Measurements from ENCODE around the gene TRAF3.

TRAF3 gene

DNA sequence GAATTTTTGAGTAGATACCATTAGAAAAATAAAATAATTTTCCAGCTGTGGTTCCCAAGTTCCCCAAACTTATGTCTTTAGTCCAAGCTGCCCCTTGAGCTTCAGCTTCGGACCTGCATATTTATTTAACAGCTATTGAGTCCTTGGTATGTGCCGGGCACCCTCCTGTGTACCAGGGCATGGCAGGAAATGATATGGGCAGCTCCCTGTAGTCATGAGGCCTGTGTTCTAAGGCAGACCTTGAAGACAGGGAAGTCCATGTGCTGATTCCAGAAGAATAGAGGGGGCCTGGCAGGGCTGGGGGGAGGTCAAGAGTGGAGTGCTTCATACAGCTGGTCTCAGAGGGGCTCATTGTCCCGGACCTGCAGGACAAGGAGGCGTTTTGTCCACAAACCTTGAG, 29.2 kb downstream of the TRAF3 start:
- Histone ChIP-seq H3K4me1 (ENCODE audit: control insufficient read depth, insufficient read depth, low read length, poor library complexity, severe bottlenecking) (peaks cover 32% of the 10 kb centered on the region), H3K36me3 (ENCODE audit: control insufficient read depth, insufficient read depth, low read length) (no peaks in the 10 kb centered on the region), H3K27ac (ENCODE audit: insufficient read depth, low read length, poor library complexity, severe bottlenecking) (peak overlapping the region; percentile 19), H3K4me3 (ENCODE audit: insufficient read depth, low read depth, low read length, poor library complexity, severe bottlenecking) (no peak overlapping the region), H3K27me3 (replicated peaks; ENCODE audit: control insufficient read depth, insufficient read depth, low read length, poor library complexity, severe bottlenecking) (no peaks in the 10 kb centered on the region), H3K9me3 (ENCODE audit: control insufficient read depth, low read length) (no peaks in the 10 kb centered on the region)
- no peak for DNase-seq

DNA sequence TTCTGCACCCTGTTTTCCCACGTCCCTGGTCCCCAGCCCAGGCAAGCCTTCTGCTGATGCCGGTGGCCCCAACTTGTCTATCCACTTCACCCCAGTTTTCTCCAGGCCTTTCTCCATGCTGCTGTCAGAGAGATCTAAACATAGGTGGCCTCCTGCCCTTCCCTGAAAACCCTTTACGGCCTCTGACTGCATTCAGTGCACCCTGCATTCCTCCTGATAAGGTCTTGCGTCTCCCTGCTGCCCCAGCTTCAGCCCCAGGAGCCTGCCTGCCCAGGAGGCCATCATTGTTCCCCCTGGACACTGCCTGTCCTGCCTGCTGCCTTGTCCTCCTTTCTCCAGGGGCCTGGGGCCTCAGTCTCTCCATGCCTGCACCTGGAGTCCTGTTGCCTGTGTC, 29.8 kb downstream of the TRAF3 start:
- no peaks in the 10 kb centered on the region for H3K36me3 ChIP-seq (ENCODE audit: control insufficient read depth, insufficient read depth, low read length)
- H3K9me3 ChIP-seq (ENCODE audit: control insufficient read depth, low read length) = no peaks in the 10 kb centered on the region
- DNase-seq = no peak
- no peak overlapping the region for H3K4me3 ChIP-seq (ENCODE audit: insufficient read depth, low read depth, low read length, poor library complexity, severe bottlenecking)
- H3K27ac ChIP-seq (ENCODE audit: insufficient read depth, low read length, poor library complexity, severe bottlenecking) = peak overlapping the region; percentile 19
- H3K27me3 ChIP-seq (replicated peaks; ENCODE audit: control insufficient read depth, insufficient read depth, low read length, poor library complexity, severe bottlenecking) = no peaks in the 10 kb centered on the region
- peaks cover 32% of the 10 kb centered on the region for H3K4me1 ChIP-seq (ENCODE audit: control insufficient read depth, insufficient read depth, low read length, poor library complexity, severe bottlenecking)

DNA sequence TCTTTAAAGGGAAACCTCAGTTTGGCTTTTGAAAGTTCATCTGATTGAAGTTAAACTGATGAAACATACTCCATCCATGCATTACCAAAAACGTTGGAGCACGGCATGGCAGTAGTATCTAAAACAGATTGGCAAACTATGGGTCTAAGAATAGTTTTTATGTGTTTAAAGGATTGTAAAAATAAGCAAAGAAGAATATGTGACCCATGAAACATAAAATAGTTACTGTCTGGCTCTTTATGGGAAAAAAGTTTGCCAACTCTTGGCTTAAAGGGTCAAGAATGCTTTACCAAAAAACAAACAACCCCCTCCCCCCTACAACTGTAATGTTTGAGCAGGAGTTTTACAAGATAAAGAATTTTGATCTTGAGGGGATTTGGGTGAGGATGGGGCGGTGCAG, 32.6 kb downstream of the TRAF3 start:
- Histone ChIP-seq H3K4me3 (ENCODE audit: insufficient read depth, low read depth, low read length, poor library complexity, severe bottlenecking) (no peak overlapping the region), H3K36me3 (ENCODE audit: control insufficient read depth, insufficient read depth, low read length) (no peaks in the 10 kb centered on the region), H3K27me3 (replicated peaks; ENCODE audit: control insufficient read depth, insufficient read depth, low read length, poor library complexity, severe bottlenecking) (no peaks in the 10 kb centered on the region), H3K27ac (ENCODE audit: insufficient read depth, low read length, poor library complexity, severe bottlenecking) (no peak overlapping the region), H3K4me1 (ENCODE audit: control insufficient read depth, insufficient read depth, low read length, poor library complexity, severe bottlenecking) (peaks cover 32% of the 10 kb centered on the region), H3K9me3 (ENCODE audit: control insufficient read depth, low read length) (no peaks in the 10 kb centered on the region)
- DNase-seq = no peak

DNA sequence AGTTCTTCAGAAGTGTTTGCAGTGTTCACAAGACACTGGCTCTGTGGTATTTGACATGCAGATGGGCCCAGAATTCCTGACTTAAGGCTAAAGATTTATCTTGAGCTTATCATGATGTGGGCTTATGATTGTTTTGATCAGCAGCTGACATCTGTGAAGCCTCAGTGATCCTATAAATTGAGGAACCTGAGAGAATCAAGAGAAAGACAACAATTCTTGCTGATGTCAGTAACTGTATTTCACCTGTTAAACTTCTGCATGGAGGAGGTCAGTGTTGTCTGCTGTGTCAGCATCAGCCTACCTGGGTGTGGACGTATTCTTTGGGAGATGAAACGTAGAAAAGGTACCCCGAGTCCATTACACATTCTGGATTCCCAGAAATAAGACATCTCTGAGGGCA, 33.3 kb downstream of the TRAF3 start:
- Histone ChIP-seq H3K4me1 (ENCODE audit: control insufficient read depth, insufficient read depth, low read length, poor library complexity, severe bottlenecking) (peaks cover 25% of the 10 kb centered on the region), H3K27ac (ENCODE audit: insufficient read depth, low read length, poor library complexity, severe bottlenecking) (no peak overlapping the region), H3K27me3 (replicated peaks; ENCODE audit: control insufficient read depth, insufficient read depth, low read length, poor library complexity, severe bottlenecking) (no peaks in the 10 kb centered on the region), H3K9me3 (ENCODE audit: control insufficient read depth, low read length) (no peaks in the 10 kb centered on the region), H3K36me3 (ENCODE audit: control insufficient read depth, insufficient read depth, low read length) (no peaks in the 10 kb centered on the region), H3K4me3 (ENCODE audit: insufficient read depth, low read depth, low read length, poor library complexity, severe bottlenecking) (no peak overlapping the region)
- no peak for DNase-seq

DNA sequence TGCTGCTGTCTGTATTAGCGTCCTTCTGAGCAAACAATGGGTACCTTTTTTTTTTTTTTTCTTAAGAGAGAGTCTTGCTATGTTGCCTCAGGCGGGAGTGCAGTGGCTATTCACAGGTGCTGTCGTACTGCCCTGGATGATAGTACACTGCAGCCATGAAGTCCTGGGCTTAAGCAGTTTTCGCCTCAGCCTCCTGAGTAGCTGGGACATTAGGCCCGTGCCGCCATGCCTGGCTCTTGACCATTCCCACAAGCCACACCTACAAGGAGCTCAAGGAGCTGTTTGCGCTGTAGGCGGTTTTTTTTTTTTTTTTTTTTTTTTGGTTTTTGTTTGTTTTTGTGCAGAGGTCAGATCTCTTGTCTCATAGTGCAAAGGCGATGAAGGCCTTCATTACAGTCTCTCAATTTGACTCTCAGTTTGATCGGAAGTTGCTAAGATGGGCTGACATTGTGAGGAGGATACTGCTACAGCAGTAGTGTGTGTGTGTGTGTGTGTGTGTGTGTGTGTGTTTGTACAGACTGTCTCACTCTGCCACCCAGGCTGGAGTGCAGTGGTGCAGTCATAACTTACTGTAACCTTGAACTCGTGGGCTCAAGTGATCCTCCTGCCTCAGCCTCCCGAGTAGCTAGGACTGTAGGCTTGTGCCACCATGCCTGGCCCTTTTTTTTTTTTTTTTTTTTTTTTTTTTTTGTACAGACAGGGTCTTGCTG, 34.2 kb downstream of the TRAF3 start:
- no peak overlapping the region for H3K4me3 ChIP-seq (ENCODE audit: insufficient read depth, low read depth, low read length, poor library complexity, severe bottlenecking)
- H3K4me1 ChIP-seq (ENCODE audit: control insufficient read depth, insufficient read depth, low read length, poor library complexity, severe bottlenecking) = peaks cover 16% of the 10 kb centered on the region
- no peak for DNase-seq

DNA sequence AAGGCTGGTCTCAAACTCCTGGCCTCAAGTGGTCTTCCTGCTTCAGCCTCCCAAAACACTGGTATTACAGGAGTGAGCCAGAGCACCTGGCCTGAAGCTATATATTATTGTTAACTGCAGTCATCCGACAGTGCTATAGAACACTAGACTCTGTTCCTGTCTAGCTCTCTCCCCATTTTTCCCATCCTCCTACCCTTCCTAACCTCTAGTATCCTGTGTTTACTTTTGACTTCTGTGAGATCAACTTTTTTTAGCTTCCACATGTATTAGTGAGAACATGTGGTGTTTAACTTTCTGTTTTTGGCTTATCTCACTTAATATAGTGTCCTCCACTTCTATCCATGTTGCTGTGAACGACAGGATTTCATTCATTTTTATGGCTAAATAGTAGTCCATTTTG, 34.7 kb downstream of the TRAF3 start:
- Histone ChIP-seq H3K4me1 (ENCODE audit: control insufficient read depth, insufficient read depth, low read length, poor library complexity, severe bottlenecking) (peaks cover 11% of the 10 kb centered on the region), H3K36me3 (ENCODE audit: control insufficient read depth, insufficient read depth, low read length) (no peaks in the 10 kb centered on the region), H3K27me3 (replicated peaks; ENCODE audit: control insufficient read depth, insufficient read depth, low read length, poor library complexity, severe bottlenecking) (no peaks in the 10 kb centered on the region), H3K4me3 (ENCODE audit: insufficient read depth, low read depth, low read length, poor library complexity, severe bottlenecking) (no peak overlapping the region), H3K27ac (ENCODE audit: insufficient read depth, low read length, poor library complexity, severe bottlenecking) (no peak overlapping the region), H3K9me3 (ENCODE audit: control insufficient read depth, low read length) (no peaks in the 10 kb centered on the region)
- DNase-seq = no peak

More for the DNA sequence above, 34.2 kb downstream of the TRAF3 start:
- no peak overlapping the region for H3K27ac ChIP-seq (ENCODE audit: insufficient read depth, low read length, poor library complexity, severe bottlenecking)
- H3K27me3 ChIP-seq (replicated peaks; ENCODE audit: control insufficient read depth, insufficient read depth, low read length, poor library complexity, severe bottlenecking) = no peaks in the 10 kb centered on the region
- no peaks in the 10 kb centered on the region for H3K9me3 ChIP-seq (ENCODE audit: control insufficient read depth, low read length)
- no peaks in the 10 kb centered on the region for H3K36me3 ChIP-seq (ENCODE audit: control insufficient read depth, insufficient read depth, low read length)

DNA sequence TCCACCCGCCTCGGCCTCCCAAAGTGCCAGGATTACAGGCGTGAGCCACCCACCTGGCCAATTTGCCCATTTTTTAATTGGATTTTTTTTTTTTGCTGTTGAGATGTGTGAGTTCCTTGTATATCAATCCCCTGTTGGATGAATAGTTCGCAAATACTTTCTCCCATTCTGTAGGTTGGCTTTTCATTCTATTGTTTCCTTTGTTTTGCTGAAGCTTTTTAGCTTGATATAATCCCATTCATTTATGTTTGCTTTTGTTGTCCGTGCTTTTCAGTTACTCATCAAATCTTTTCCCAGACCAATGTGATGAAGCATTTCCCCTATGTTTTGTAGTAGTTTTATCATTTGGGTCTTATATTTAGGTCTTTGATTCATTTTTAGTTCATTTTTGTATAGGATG, 36.4 kb downstream of the TRAF3 start:
- H3K36me3 ChIP-seq (ENCODE audit: control insufficient read depth, insufficient read depth, low read length) = no peaks in the 10 kb centered on the region
- no peak for DNase-seq
- H3K27ac ChIP-seq (ENCODE audit: insufficient read depth, low read length, poor library complexity, severe bottlenecking) = no peak overlapping the region
- H3K9me3 ChIP-seq (ENCODE audit: control insufficient read depth, low read length) = no peaks in the 10 kb centered on the region
- H3K4me3 ChIP-seq (ENCODE audit: insufficient read depth, low read depth, low read length, poor library complexity, severe bottlenecking) = no peak overlapping the region
- no peaks in the 10 kb centered on the region for H3K27me3 ChIP-seq (replicated peaks; ENCODE audit: control insufficient read depth, insufficient read depth, low read length, poor library complexity, severe bottlenecking)
- H3K4me1 ChIP-seq (ENCODE audit: control insufficient read depth, insufficient read depth, low read length, poor library complexity, severe bottlenecking) = peaks cover 8% of the 10 kb centered on the region

DNA sequence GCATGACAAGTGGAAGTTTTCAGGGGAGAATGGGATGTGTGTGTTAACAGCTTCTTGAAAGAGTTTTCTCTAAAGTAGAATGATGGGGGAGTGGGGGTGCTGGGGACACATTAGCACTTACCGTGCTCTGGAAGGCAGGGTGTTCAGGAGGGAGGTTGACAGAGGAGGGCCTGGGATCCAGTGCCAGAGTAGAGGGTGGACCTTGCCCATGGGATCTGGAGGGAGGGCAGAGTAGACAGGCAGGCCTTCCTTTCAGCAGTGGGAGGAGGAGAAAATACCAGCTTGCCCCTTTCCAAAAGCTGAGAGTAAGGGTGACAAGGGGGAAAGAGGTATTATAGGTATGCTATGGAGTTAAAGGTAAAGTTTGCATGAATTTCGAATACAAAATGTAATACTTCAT, 40.1 kb downstream of the TRAF3 start:
- H3K9me3 ChIP-seq (ENCODE audit: control insufficient read depth, low read length) = no peaks in the 10 kb centered on the region
- DNase-seq = no peak
- H3K27me3 ChIP-seq (replicated peaks; ENCODE audit: control insufficient read depth, insufficient read depth, low read length, poor library complexity, severe bottlenecking) = no peaks in the 10 kb centered on the region
- no peak overlapping the region for H3K4me3 ChIP-seq (ENCODE audit: insufficient read depth, low read depth, low read length, poor library complexity, severe bottlenecking)
- no peaks in the 10 kb centered on the region for H3K36me3 ChIP-seq (ENCODE audit: control insufficient read depth, insufficient read depth, low read length)
- peaks cover 27% of the 10 kb centered on the region for H3K4me1 ChIP-seq (ENCODE audit: control insufficient read depth, insufficient read depth, low read length, poor library complexity, severe bottlenecking)
- H3K27ac ChIP-seq (ENCODE audit: insufficient read depth, low read length, poor library complexity, severe bottlenecking) = no peak overlapping the region

DNA sequence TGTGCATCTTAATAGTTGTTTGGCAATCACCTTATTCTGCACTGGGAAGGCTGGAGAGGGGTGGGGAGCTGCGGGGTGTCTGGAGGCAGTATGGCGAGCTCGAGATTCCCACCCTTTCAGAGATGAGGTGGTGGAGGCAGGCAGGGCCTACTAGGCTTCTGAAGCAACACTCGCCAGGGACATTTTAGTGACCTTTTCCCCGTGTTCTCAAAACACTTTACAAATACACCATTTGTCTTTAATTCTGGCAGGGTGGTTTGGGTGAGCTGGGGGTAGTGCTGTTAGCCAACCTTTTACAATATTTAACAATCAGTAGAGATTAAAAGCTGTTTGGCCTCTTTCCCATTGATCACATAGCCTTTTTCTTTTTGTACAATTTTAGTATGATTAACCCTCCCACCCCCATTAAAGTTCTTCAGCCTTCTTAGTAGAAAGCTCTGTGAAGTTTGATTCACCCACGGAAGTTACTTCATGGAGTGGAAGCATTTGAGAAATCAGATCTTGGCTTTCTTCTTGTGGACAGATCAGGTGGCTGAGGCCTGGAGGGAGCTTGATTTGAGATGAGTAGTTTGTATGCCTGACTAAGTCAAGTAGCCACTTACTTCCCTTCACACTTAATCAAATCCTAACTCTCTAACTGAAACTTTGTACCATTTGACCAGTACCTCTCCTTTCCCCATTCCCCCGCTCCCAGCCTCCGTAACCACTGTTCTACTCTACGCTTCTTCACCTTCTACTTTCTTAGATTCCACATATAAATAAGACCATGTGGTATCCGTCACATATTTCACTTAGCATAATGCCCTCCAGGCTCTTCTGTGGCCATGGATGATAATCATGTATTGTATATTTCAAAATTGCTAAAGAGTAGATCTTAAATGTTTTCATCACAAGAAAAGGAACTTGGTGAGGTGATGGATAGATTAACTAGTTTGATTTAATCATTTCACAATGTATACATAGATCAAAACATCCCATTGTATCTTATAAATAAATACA, 41.0 kb downstream of the TRAF3 start:
- no peak for DNase-seq
- Histone ChIP-seq H3K4me1 (ENCODE audit: control insufficient read depth, insufficient read depth, low read length, poor library complexity, severe bottlenecking) (peaks cover 27% of the 10 kb centered on the region), H3K27ac (ENCODE audit: insufficient read depth, low read length, poor library complexity, severe bottlenecking) (no peak overlapping the region), H3K9me3 (ENCODE audit: control insufficient read depth, low read length) (no peaks in the 10 kb centered on the region), H3K4me3 (ENCODE audit: insufficient read depth, low read depth, low read length, poor library complexity, severe bottlenecking) (no peak overlapping the region), H3K36me3 (ENCODE audit: control insufficient read depth, insufficient read depth, low read length) (no peaks in the 10 kb centered on the region), H3K27me3 (replicated peaks; ENCODE audit: control insufficient read depth, insufficient read depth, low read length, poor library complexity, severe bottlenecking) (no peaks in the 10 kb centered on the region)

DNA sequence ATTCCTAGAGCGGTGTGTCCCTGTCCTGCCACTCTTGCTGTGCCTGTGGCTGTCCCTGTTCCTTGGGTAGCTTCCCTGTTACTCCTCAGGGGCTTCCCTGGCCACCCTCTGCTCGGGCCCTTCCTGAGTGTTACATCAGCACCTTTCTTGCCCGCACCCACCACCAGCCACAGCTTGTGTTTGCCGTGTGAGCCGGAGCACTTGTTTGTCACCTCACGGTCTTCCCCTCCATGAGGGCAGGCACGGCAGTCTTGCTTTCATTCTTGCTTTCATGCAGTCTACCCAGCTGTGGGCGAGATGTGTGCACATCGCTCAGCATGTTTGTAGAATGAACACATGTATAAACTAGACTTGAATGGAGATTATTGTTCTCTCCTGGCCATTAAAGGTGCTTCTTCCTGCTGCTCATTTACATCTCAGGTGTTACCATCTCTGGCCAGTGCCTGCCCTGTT, 42.0 kb downstream of the TRAF3 start:
- peak overlapping the region; percentile 29 for H3K27ac ChIP-seq (ENCODE audit: insufficient read depth, low read length, poor library complexity, severe bottlenecking)
- H3K4me1 ChIP-seq (ENCODE audit: control insufficient read depth, insufficient read depth, low read length, poor library complexity, severe bottlenecking) = peaks cover 27% of the 10 kb centered on the region
- no peaks in the 10 kb centered on the region for H3K27me3 ChIP-seq (replicated peaks; ENCODE audit: control insufficient read depth, insufficient read depth, low read length, poor library complexity, severe bottlenecking)
- H3K36me3 ChIP-seq (ENCODE audit: control insufficient read depth, insufficient read depth, low read length) = no peaks in the 10 kb centered on the region
- DNase-seq = peak; percentile 23 to 27 (median 25)
- H3K4me3 ChIP-seq (ENCODE audit: insufficient read depth, low read depth, low read length, poor library complexity, severe bottlenecking) = no peak overlapping the region
- no peaks in the 10 kb centered on the region for H3K9me3 ChIP-seq (ENCODE audit: control insufficient read depth, low read length)

Measured in effector memory CD4-positive, alpha-beta T cell (primary cell).